ENCODE measurements around the gene HNRNPC. TPM values are rescaled to one million over a fixed set of nuclear protein-coding genes. Genes with fewer than 3 reads are reported as not detected.

The HNRNPC gene
- total and polyA plus RNA-seq, 10 of the 15 experiments (the other 5 are each of a cell fraction or from before 2014, with no cell fraction given): 679 to 1,492 (median 1,262) TPM

DNA sequence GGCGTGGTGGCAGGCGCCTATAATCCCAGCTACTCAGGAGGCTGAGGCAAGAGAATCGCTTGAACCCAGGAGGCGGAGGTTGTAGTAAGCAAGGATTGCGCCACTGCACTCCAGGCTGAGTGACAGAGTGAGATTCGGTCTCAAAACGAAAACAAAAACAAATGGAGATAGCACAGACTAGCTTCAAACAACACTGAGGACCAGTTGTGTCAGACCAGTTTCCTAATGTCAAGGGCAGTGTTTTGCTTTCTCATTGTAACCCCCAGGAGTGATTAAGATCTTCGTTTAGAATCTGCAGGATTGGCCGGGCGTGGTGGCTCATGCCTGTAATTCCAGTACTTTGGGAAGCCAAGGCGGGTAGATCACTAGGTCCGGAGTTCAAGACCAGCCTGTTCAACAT, 29.1 kb upstream of the HNRNPC start:
- no peak overlapping the region for H3K4me2 ChIP-seq (ENCODE audit: control insufficient read depth, insufficient read depth)
- H3K4me1 ChIP-seq (ENCODE audit: control insufficient read depth, insufficient read depth, low read length): peaks cover 7% of the 10 kb centered on the region
- H3K4me3 ChIP-seq: no peak overlapping the region
- TF ChIP-seq, protein P1, sequence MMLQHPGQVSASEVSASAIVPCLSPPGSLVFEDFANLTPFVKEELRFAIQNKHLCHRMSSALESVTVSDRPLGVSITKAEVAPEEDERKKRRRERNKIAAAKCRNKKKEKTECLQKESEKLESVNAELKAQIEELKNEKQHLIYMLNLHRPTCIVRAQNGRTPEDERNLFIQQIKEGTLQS (IDR thresholded peaks at IDR 0.05; ENCODE audit: borderline replicate concordance, extremely low read depth, low read depth, low read length): no peak
- TF ChIP-seq SIX5 (IDR thresholded peaks at IDR 0.05; ENCODE audit: low read depth, low read length, severe bottlenecking) (no peak), HDAC6 (IDR thresholded peaks at IDR 0.05; ENCODE audit: unreplicated experiment) (no peak), HDAC2 (IDR thresholded peaks at IDR 0.05) (no peak), MYB (IDR thresholded peaks at IDR 0.05; ENCODE audit: borderline replicate concordance, low read depth, low read length) (no peak), SREBF2 (IDR thresholded peaks at IDR 0.05; ENCODE audit: low read length) (no peak), ZNF622 (IDR thresholded peaks at IDR 0.05) (no peak), POLR2AphosphoS2 (IDR thresholded peaks at IDR 0.05; ENCODE audit: low read depth, low read length) (no peak), MYC (IDR thresholded peaks at IDR 0.05; ENCODE audit: insufficient read depth, insufficient read length, insufficient replicate concordance, low read length, severe bottlenecking) (no peak), SP1 (IDR thresholded peaks at IDR 0.05; ENCODE audit: low read depth, low read length) (no peak), TCF12 (IDR thresholded peaks at IDR 0.05; ENCODE audit: low read depth, low read length) (no peak), EZH2 (IDR thresholded peaks at IDR 0.05; ENCODE audit: borderline replicate concordance, control insufficient read depth, low read depth, low read length) (no peak), CEBPB (IDR thresholded peaks at IDR 0.05; ENCODE audit: borderline replicate concordance in 1 of 2, low read depth in 2 of 2, low read length in 2 of 2) (no peak), SMAD1 (IDR thresholded peaks at IDR 0.05; ENCODE audit: low read depth, partially characterized antibody) (no peak), DPF2 (IDR thresholded peaks at IDR 0.05) (no peak), RELA (IDR thresholded peaks at IDR 0.05; ENCODE audit: borderline replicate concordance, partially characterized antibody) (no peak), CHD4 (IDR thresholded peaks at IDR 0.05) (no peak)
- TF ChIP-seq, protein P2, sequence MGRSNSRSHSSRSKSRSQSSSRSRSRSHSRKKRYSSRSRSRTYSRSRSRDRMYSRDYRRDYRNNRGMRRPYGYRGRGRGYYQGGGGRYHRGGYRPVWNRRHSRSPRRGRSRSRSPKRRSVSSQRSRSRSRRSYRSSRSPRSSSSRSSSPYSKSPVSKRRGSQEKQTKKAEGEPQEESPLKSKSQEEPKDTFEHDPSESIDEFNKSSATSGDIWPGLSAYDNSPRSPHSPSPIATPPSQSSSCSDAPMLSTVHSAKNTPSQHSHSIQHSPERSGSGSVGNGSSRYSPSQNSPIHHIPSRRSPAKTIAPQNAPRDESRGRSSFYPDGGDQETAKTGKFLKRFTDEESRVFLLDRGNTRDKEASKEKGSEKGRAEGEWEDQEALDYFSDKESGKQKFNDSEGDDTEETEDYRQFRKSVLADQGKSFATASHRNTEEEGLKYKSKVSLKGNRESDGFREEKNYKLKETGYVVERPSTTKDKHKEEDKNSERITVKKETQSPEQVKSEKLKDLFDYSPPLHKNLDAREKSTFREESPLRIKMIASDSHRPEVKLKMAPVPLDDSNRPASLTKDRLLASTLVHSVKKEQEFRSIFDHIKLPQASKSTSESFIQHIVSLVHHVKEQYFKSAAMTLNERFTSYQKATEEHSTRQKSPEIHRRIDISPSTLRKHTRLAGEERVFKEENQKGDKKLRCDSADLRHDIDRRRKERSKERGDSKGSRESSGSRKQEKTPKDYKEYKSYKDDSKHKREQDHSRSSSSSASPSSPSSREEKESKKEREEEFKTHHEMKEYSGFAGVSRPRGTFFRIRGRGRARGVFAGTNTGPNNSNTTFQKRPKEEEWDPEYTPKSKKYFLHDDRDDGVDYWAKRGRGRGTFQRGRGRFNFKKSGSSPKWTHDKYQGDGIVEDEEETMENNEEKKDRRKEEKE (IDR thresholded peaks at IDR 0.05): no peak
- TF ChIP-seq, protein P3, sequence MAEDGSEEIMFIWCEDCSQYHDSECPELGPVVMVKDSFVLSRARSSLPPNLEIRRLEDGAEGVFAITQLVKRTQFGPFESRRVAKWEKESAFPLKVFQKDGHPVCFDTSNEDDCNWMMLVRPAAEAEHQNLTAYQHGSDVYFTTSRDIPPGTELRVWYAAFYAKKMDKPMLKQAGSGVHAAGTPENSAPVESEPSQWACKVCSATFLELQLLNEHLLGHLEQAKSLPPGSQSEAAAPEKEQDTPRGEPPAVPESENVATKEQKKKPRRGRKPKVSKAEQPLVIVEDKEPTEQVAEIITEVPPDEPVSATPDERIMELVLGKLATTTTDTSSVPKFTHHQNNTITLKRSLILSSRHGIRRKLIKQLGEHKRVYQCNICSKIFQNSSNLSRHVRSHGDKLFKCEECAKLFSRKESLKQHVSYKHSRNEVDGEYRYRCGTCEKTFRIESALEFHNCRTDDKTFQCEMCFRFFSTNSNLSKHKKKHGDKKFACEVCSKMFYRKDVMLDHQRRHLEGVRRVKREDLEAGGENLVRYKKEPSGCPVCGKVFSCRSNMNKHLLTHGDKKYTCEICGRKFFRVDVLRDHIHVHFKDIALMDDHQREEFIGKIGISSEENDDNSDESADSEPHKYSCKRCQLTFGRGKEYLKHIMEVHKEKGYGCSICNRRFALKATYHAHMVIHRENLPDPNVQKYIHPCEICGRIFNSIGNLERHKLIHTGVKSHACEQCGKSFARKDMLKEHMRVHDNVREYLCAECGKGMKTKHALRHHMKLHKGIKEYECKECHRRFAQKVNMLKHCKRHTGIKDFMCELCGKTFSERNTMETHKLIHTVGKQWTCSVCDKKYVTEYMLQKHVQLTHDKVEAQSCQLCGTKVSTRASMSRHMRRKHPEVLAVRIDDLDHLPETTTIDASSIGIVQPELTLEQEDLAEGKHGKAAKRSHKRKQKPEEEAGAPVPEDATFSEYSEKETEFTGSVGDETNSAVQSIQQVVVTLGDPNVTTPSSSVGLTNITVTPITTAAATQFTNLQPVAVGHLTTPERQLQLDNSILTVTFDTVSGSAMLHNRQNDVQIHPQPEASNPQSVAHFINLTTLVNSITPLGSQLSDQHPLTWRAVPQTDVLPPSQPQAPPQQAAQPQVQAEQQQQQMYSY (CRISPR knock-in tag; IDR thresholded peaks at IDR 0.05): no peak
- no peaks in the 10 kb centered on the region for H3K9me3 ChIP-seq (replicated peaks; ENCODE audit: control insufficient read depth, insufficient read depth, low read length)
- no peaks in the 10 kb centered on the region for H4K20me1 ChIP-seq (ENCODE audit: control insufficient read depth, insufficient read depth)
- no peaks in the 10 kb centered on the region for H3K79me2 ChIP-seq (ENCODE audit: control insufficient read depth, insufficient read depth, low read length)
- RAD21 ChIA-PET (ENCODE audit: unreplicated experiment): no interaction called here
- intact Hi-C loops (cut with micrococcal nuclease; ENCODE audit: unreplicated experiment): no loop called here
- in situ Hi-C loops (cut with MboI): no loop called here
- ATAC-seq (no peak), FAIRE-seq (no peak), DNase-seq (ENCODE audit: low read depth, low spot score) (no peak)
- no peak overlapping the region for H3K9ac ChIP-seq (ENCODE audit: control insufficient read depth, insufficient read depth, low read length)
- WGBS (ENCODE audit: insufficient coverage, insufficient replicate concordance, low lambda C conversion rate, missing lambda C conversion rate): 78% methylated on average over 12 of the region's 12 CpGs
- POLR2A ChIA-PET: interaction anchor here (0.8 kb wide), 1 partner anchor 25 kb away, joined by 3 read pairs; no protein-coding TSS in a partner anchor
- H3K27ac ChIP-seq (ENCODE audit: control insufficient read depth, insufficient read depth): no peak overlapping the region
- CTCF ChIA-PET: interaction anchor here (0.6 to 0.7 kb wide), 2 partner anchors 11 to 98 kb away, joined by 3 to 4 read pairs; no protein-coding TSS in a partner anchor
- H3K36me3 ChIP-seq (ENCODE audit: control insufficient read depth in 2 of 2, insufficient read depth in 2 of 2, low read length in 1 of 2): no peaks in the 10 kb centered on the region
- SMC1A ChIA-PET (ENCODE audit: uncharacterized antibody, unreplicated experiment): interaction anchor here (0.9 kb wide), 1 partner anchor 83 kb away, joined by 3 read pairs; no protein-coding TSS in a partner anchor
- H3K27me3 ChIP-seq (replicated peaks in 1 of 2; ENCODE audit: control insufficient read depth in 2 of 2, insufficient read depth in 2 of 2, low read length in 1 of 2): no peaks in the 10 kb centered on the region; a peak in 1 of 4 replicates
- no peak overlapping the region for H2AFZ ChIP-seq (ENCODE audit: control insufficient read depth, low read depth, low read length)
- BruUV-seq (replicated peaks): no TSS peak

Measured in GM12878 (cell line).